H9 (cell line): ENCODE results near the gene HS3ST2. TPM values are rescaled to one million over a fixed set of nuclear protein-coding genes. Genes with fewer than 3 reads are reported as not detected.

Experiments
- DNase-seq: peaks from one replicate; pipeline ENCODE4 v3.0.0-alpha.2; 2017
- H2AFZ ChIP-seq: one replicate; pipeline ENCODE4 v1.6.1; 2013; ENCODE audit warnings: mild to moderate bottlenecking, low read length, control low read depth, moderate library complexity
- H2AK5ac ChIP-seq: 2 replicates; pipeline ENCODE4 v1.6.1; 2013; ENCODE audit warnings: low read length, control low read depth, mixed read lengths; ENCODE audit not compliant: insufficient read length
- H2BK120ac ChIP-seq: one replicate; pipeline ENCODE4 v1.6.1; 2013; ENCODE audit warnings: low read depth, mild to moderate bottlenecking, low read length, control low read depth, inconsistent platforms; ENCODE audit not compliant: poor library complexity, severe bottlenecking
- H2BK12ac ChIP-seq: 2 replicates; pipeline ENCODE4 v1.6.1; 2013; ENCODE audit warnings: low read length, control low read depth, mixed read lengths, low read depth; ENCODE audit not compliant: insufficient read length
- H2BK15ac ChIP-seq: 2 replicates; pipeline ENCODE4 v1.6.1; 2013; ENCODE audit warnings: low read depth, low read length, control low read depth
- H2BK20ac ChIP-seq: one replicate; pipeline ENCODE4 v1.6.1; 2013; ENCODE audit warnings: low read depth, mild to moderate bottlenecking, low read length, control low read depth, inconsistent platforms; ENCODE audit not compliant: poor library complexity, severe bottlenecking
- H2BK5ac ChIP-seq: 2 replicates; pipeline ENCODE4 v1.6.1; 2013; ENCODE audit warnings: low read length, control low read depth, mixed read lengths; ENCODE audit not compliant: insufficient read length
- H3K14ac ChIP-seq: 2 replicates; pipeline ENCODE4 v1.6.1; 2013; ENCODE audit warnings: low read length, control low read depth; ENCODE audit not compliant: insufficient read depth
- H3K18ac ChIP-seq: 2 replicates; pipeline ENCODE4 v1.6.1; 2013; ENCODE audit warnings: low read depth, mild to moderate bottlenecking, mixed read lengths, low read length, control low read depth; ENCODE audit not compliant: insufficient read length
- H3K23ac ChIP-seq: 2 replicates; pipeline ENCODE4 v1.6.1; 2013; ENCODE audit warnings: low read length, control low read depth, mixed read lengths, low read depth; ENCODE audit not compliant: insufficient read length
- H3K23me2 ChIP-seq: 2 replicates; pipeline ENCODE4 v1.6.1; 2013; ENCODE audit warnings: low read depth, mild to moderate bottlenecking, mixed read lengths, low read length, control low read depth; ENCODE audit not compliant: insufficient read length, poor library complexity, severe bottlenecking
- H3K27ac ChIP-seq: 2 replicates; pipeline ENCODE4 v1.5.1; 2013; ENCODE audit warnings: low read length, control low read depth, mixed read lengths, low read depth; ENCODE audit not compliant: insufficient read length
- H3K27me3 ChIP-seq: 2 replicates; pipeline ENCODE4 v1.6.1; 2013; ENCODE audit warnings: low read length, control low read depth, inconsistent platforms; ENCODE audit not compliant: insufficient read depth
- H3K4ac ChIP-seq: 2 replicates; pipeline ENCODE4 v1.6.1; 2013; ENCODE audit warnings: low read depth, mild to moderate bottlenecking, control low read depth, inconsistent platforms, low read length, moderate library complexity
- H3K4me1 ChIP-seq: 2 replicates; pipeline ENCODE4 v1.6.1; 2013; ENCODE audit warnings: low read length, control low read depth, inconsistent platforms; ENCODE audit not compliant: insufficient read depth
- H3K4me2 ChIP-seq: 2 replicates; pipeline ENCODE4 v1.6.1; 2013; ENCODE audit warnings: low read length, control low read depth, mixed read lengths; ENCODE audit not compliant: insufficient read length, insufficient read depth
- H3K56ac ChIP-seq: 2 replicates; pipeline ENCODE4 v1.6.1; 2013; ENCODE audit warnings: low read depth, mild to moderate bottlenecking, mixed read lengths, low read length, control low read depth; ENCODE audit not compliant: insufficient read length
- H3K79me1 ChIP-seq: 2 replicates; pipeline ENCODE4 v1.6.1; 2013; ENCODE audit warnings: low read depth, mild to moderate bottlenecking, moderate library complexity, low read length, control low read depth, inconsistent platforms; ENCODE audit not compliant: insufficient read depth, poor library complexity, severe bottlenecking
- H3K79me2 ChIP-seq: 2 replicates; pipeline ENCODE4 v1.6.1; 2013; ENCODE audit warnings: low read length, control low read depth, inconsistent platforms; ENCODE audit not compliant: insufficient read depth
- H3K9ac ChIP-seq: 2 replicates; pipeline ENCODE4 v1.6.1; 2013; ENCODE audit warnings: low read length, control low read depth, mixed read lengths; ENCODE audit not compliant: insufficient read length; ENCODE audit errors: extremely low read depth
- H3K9me3 ChIP-seq: one replicate; pipeline ENCODE4 v1.6.1; 2013; ENCODE audit warnings: low read depth, low read length, inconsistent platforms; ENCODE audit not compliant: control insufficient read depth
- H3T11ph ChIP-seq: one replicate; pipeline ENCODE4 v1.6.1; 2013; ENCODE audit warnings: mild to moderate bottlenecking, low read length, control low read depth, inconsistent platforms
- H4K20me1 ChIP-seq: one replicate; pipeline ENCODE4 v1.6.1; 2013; ENCODE audit not compliant: control insufficient read depth, insufficient read length, insufficient read depth
- H4K5ac ChIP-seq: 2 replicates; pipeline ENCODE4 v1.6.1; 2013; ENCODE audit warnings: low read depth, mild to moderate bottlenecking, mixed read lengths, low read length, control low read depth; ENCODE audit not compliant: insufficient read length
- H4K8ac ChIP-seq: replicated peaks from 2 replicates; pipeline ENCODE4 v1.6.1; 2013; ENCODE audit warnings: low read length, control low read depth, mixed read lengths, low read depth; ENCODE audit not compliant: insufficient read length
- H4K91ac ChIP-seq: 2 replicates; pipeline ENCODE4 v1.6.1; 2013; ENCODE audit warnings: low read depth, mild to moderate bottlenecking, moderate library complexity, mixed read lengths, low read length, control low read depth; ENCODE audit not compliant: insufficient read length
- H3K27ac Mint-ChIP-seq, 3 experiments: 2 replicates in 2 of 3; 3 replicates in 1 of 3; pipeline ENCODE4 v1.8.0; 2020 to 2021; ENCODE audit warnings: mixed read lengths in 3 of 3, mild to moderate bottlenecking in 1 of 3, moderate library complexity in 1 of 3
- H3K27me3 Mint-ChIP-seq: 2 replicates; pipeline ENCODE4 v1.8.0; 2021; ENCODE audit warnings: low read depth, mild to moderate bottlenecking, moderate library complexity, mixed read lengths
- H3K36me3 Mint-ChIP-seq, 3 experiments: 2 replicates in 2 of 3; 3 replicates in 1 of 3; pipeline ENCODE4 v1.8.0; 2020 to 2021; ENCODE audit warnings: low read depth in 3 of 3, mixed read lengths in 3 of 3; ENCODE audit not compliant: insufficient read depth in 1 of 3
- H3K4me1 Mint-ChIP-seq, 2 experiments: 2 replicates each; pipeline ENCODE4 v1.8.0; 2020; ENCODE audit warnings: mixed read lengths in 2 of 2
- H3K4me3 Mint-ChIP-seq, 2 experiments: 2 replicates in 1 of 2; 3 replicates in 1 of 2; pipeline ENCODE4 v1.8.0; 2020 to 2021; ENCODE audit warnings: mild to moderate bottlenecking in 2 of 2, mixed read lengths in 2 of 2, moderate library complexity in 1 of 2
- H3K9me3 Mint-ChIP-seq, 2 experiments: 2 replicates in 1 of 2; 3 replicates in 1 of 2; pipeline ENCODE4 v1.8.0; 2020; ENCODE audit warnings: mild to moderate bottlenecking in 2 of 2, mixed read lengths in 2 of 2, moderate library complexity in 1 of 2
- CTCF ChIP-seq: fragments of 200-600 bp; sonication (generic); conservative IDR thresholded peaks from 3 replicates; pipeline ENCODE4 v1.8.0; 2021; ENCODE audit warnings: antibody characterized with exemption, mild to moderate bottlenecking
- WGBS: extraction: QIAGEN DNeasy Blood & Tissue Kit; methylation state at CpG from one replicate; pipeline ENCODE4 v1.1.7; 2013; ENCODE audit warnings: missing lambda C conversion rate, low lambda C conversion rate, mixed read lengths; ENCODE audit not compliant: insufficient read length; ENCODE audit errors: extremely low coverage; 5-methylcytosine and 5-hydroxymethylcytosine counted together
- total RNA-seq: library from RNA; stranded (reverse); gene quantifications from 2 replicates; pipeline ENCODE4 v1.2.1, GENCODE V29; 2021

The HS3ST2 gene
- total RNA-seq, 1 experiment from 2014 or later = 3.1 TPM

- Histone ChIP-seq H3K4me1 (peaks cover 10% of the 10 kb centered on the region; the same call in 1 of the 2 replicates), H3K14ac (no peak overlapping the region), H4K91ac (no peak overlapping the region), H2BK15ac (no peak overlapping the region), H3K9ac (no peak overlapping the region), H3K4ac (no peak overlapping the region), H3K9me3 (no peaks in the 10 kb centered on the region), H3T11ph (no peak overlapping the region), H2AFZ (no peak overlapping the region), H2BK120ac (no peak overlapping the region), H4K20me1 (no peaks in the 10 kb centered on the region), H2BK12ac (no peak overlapping the region), H3K23me2 (no peaks in the 10 kb centered on the region), H4K8ac (no peak overlapping the region), H3K23ac (no peak overlapping the region), H3K27me3 (no peaks in the 10 kb centered on the region), H2BK20ac (no peak overlapping the region), H3K56ac (no peak overlapping the region), H3K79me1 (no peaks in the 10 kb centered on the region), H2AK5ac (no peak overlapping the region), H3K79me2 (no peaks in the 10 kb centered on the region), H2BK5ac (no peak overlapping the region), H3K18ac (no peak overlapping the region), H3K27ac (no peak overlapping the region), H3K4me2 (no peak overlapping the region), H4K5ac (no peak overlapping the region)
- Mint-ChIP-seq H3K4me1 (peaks cover 16 to 17% of the 10 kb centered on the region in 2 experiments), H3K27me3 (peaks cover 2% of the 10 kb centered on the region; the same call in 1 of the 2 replicates), H3K4me3 (no peak overlapping the region), H3K9me3 (no peaks in the 10 kb centered on the region), H3K36me3 (no peaks in the 10 kb centered on the region), H3K27ac (no peak overlapping the region; a peak in 1 of 7 replicates)
- no CpG with 5 or more reads among the region's 2 CpGs for WGBS
- no peak for DNase-seq
- no peak for TF ChIP-seq CTCF
These were observed 33.7 kb downstream of the HS3ST2 start for GRCh38 chr16:22847690-22848089.
